H1 (cell line): ENCODE measurements around the gene IPO13. TPM values are rescaled to one million over a fixed set of nuclear protein-coding genes. Genes with fewer than 3 reads are reported as not detected.

Experiments used
- CTCF ChIA-PET: fragments of 300-600 bp; sonication (Branson Sonifier 250); formaldehyde crosslinking; loops from one replicate; lab custom pipeline; 2021; ENCODE audit not compliant: partially characterized antibody; lab: Charles Lee
- POLR2A ChIA-PET: fragments of 300-600 bp; sonication (Branson Sonifier 250); formaldehyde crosslinking; loops from one replicate; lab custom pipeline; 2021; ENCODE audit warnings: inconsistent platforms; ENCODE audit not compliant: partially characterized antibody; lab: Charles Lee
- DNase-seq, 2 experiments: peaks; one replicate each; pipeline versions ENCODE4 v3.0.0 to v3.0.0-alpha.2; 2010 to 2022; ENCODE audit warnings: low spot score in 2 of 2, low read depth in 1 of 2, mixed read lengths in 1 of 2
- FAIRE-seq: peaks from 2 replicates; lab custom pipeline; 2011; peaks lifted over from hg19 to GRCh38; lab: Jason Lieb, UNC
- H2AFZ ChIP-seq: 2 replicates; pipeline ENCODE4 v1.8.1; 2012; ENCODE audit warnings: low read length, inconsistent platforms
- H2AK5ac ChIP-seq: 2 replicates; pipeline ENCODE4 v1.6.1; 2013; ENCODE audit warnings: low read depth, low read length
- H2BK120ac ChIP-seq: replicated peaks from 2 replicates; pipeline ENCODE3; 2013; ENCODE audit warnings: low read depth, low read length, inconsistent platforms
- H2BK12ac ChIP-seq: 2 replicates; pipeline ENCODE4 v1.6.1; 2013; ENCODE audit warnings: low read depth, low read length
- H2BK15ac ChIP-seq: 2 replicates; pipeline ENCODE4 v1.6.1; 2013; ENCODE audit warnings: low read length
- H2BK20ac ChIP-seq: 2 replicates; pipeline ENCODE4 v1.6.1; 2013; ENCODE audit warnings: low read length
- H2BK5ac ChIP-seq: 2 replicates; pipeline ENCODE4 v1.6.1; 2013; ENCODE audit warnings: low read depth, low read length
- H3K14ac ChIP-seq: 2 replicates; pipeline ENCODE4 v1.6.1; 2013; ENCODE audit warnings: inconsistent platforms; ENCODE audit not compliant: insufficient read length
- H3K18ac ChIP-seq: 2 replicates; pipeline ENCODE4 v1.6.1; 2013; ENCODE audit warnings: low read length; ENCODE audit errors: extremely low read depth
- H3K23ac ChIP-seq: 2 replicates; pipeline ENCODE4 v1.6.1; 2013; ENCODE audit warnings: inconsistent platforms; ENCODE audit not compliant: insufficient read length
- H3K23me2 ChIP-seq: 2 replicates; pipeline ENCODE4 v1.6.1; 2013; ENCODE audit warnings: low read depth, low read length
- H3K27ac ChIP-seq: 2 replicates; pipeline ENCODE4 v1.6.1; 2011; ENCODE audit warnings: low read depth, low read length, inconsistent platforms
- H3K27me3 ChIP-seq, 4 experiments: replicated peaks in 1 of 4; 1 replicate in 1 of 4; 2 replicates in 3 of 4; pipeline versions ENCODE4 v1.6.1 to v1.8.1; 2011 to 2013; ENCODE audit warnings: low read length in 3 of 4, mild to moderate bottlenecking in 3 of 4, inconsistent platforms in 2 of 4, mixed read lengths in 2 of 4, moderate library complexity in 1 of 4; ENCODE audit not compliant: control insufficient read depth in 3 of 4, insufficient read depth in 3 of 4; ENCODE audit errors: extremely low read depth in 1 of 4
- H3K36me3 ChIP-seq, 4 experiments: 2 replicates each; pipeline versions ENCODE4 v1.6.1 to v1.8.1; 2011 to 2013; ENCODE audit warnings: mild to moderate bottlenecking in 4 of 4, low read length in 3 of 4, moderate library complexity in 2 of 4, control low read depth in 1 of 4, inconsistent platforms in 1 of 4; ENCODE audit not compliant: insufficient read depth in 4 of 4, control insufficient read depth in 2 of 4
- H3K4ac ChIP-seq: replicated peaks from 2 replicates; pipeline ENCODE3; 2013; ENCODE audit warnings: low read length, low read depth, mixed read lengths, inconsistent platforms; ENCODE audit not compliant: insufficient read length
- H3K4me1 ChIP-seq, 4 experiments: replicated peaks in 1 of 4; 1 replicate in 1 of 4; 2 replicates in 3 of 4; pipeline versions ENCODE4 v1.6.1 to v1.8.1; 2011 to 2013; ENCODE audit warnings: low read length in 3 of 4, inconsistent platforms in 2 of 4, mixed read lengths in 1 of 4; ENCODE audit not compliant: insufficient read depth in 4 of 4, control insufficient read depth in 3 of 4
- H3K4me2 ChIP-seq, 2 experiments: 2 replicates each; pipeline versions ENCODE4 v1.6.1 to v1.8.1; 2011 to 2013; ENCODE audit warnings: low read depth in 2 of 2, low read length in 2 of 2, control low read depth in 1 of 2, inconsistent platforms in 1 of 2, mild to moderate bottlenecking in 1 of 2; ENCODE audit not compliant: insufficient read depth in 1 of 2
- H3K4me3 ChIP-seq, 4 experiments: fragments of 200-600, 300-600 bp in 1 of 4; sonication (generic), shearing (Covaris generic), sonication (Bioruptor Twin) in 1 of 4; 2 replicates each; pipeline versions ENCODE4 v1.5.1 to v1.8.1; 2011 to 2016; ENCODE audit warnings: low read length in 4 of 4, low read depth in 3 of 4, control low read depth in 2 of 4, inconsistent platforms in 2 of 4, mild to moderate bottlenecking in 2 of 4, mixed read lengths in 1 of 4, moderate library complexity in 1 of 4; ENCODE audit not compliant: insufficient read depth in 2 of 4; ENCODE audit errors: extremely low read depth in 1 of 4
- H3K56ac ChIP-seq: replicated peaks from 2 replicates; pipeline ENCODE3; 2013; ENCODE audit warnings: low read depth, mild to moderate bottlenecking, mixed read lengths, low read length, inconsistent platforms; ENCODE audit not compliant: insufficient read length
- H3K79me1 ChIP-seq: 2 replicates; pipeline ENCODE4 v1.6.1; 2013; ENCODE audit warnings: low read depth, low read length, control low read depth
- H3K79me2 ChIP-seq, 2 experiments: 2 replicates each; pipeline versions ENCODE4 v1.6.1 to v1.8.1; 2012 to 2013; ENCODE audit warnings: low read length in 2 of 2, mild to moderate bottlenecking in 2 of 2, inconsistent platforms in 1 of 2; ENCODE audit not compliant: insufficient read depth in 2 of 2, control insufficient read depth in 1 of 2
- H3K9ac ChIP-seq, 4 experiments: replicated peaks in 1 of 4; 1 replicate in 1 of 4; 2 replicates in 3 of 4; pipeline versions ENCODE4 v1.6.1 to v1.8.1; 2011 to 2013; ENCODE audit warnings: low read depth in 3 of 4, low read length in 3 of 4, control low read depth in 2 of 4, mild to moderate bottlenecking in 2 of 4, moderate library complexity in 2 of 4, inconsistent platforms in 1 of 4; ENCODE audit errors: extremely low read depth in 1 of 4
- H3K9me3 ChIP-seq, 2 experiments: 2 replicates each; pipeline versions ENCODE4 v1.6.1 to v1.8.1; 2012 to 2013; ENCODE audit warnings: mild to moderate bottlenecking in 2 of 2, moderate library complexity in 2 of 2, control low read depth in 1 of 2, inconsistent platforms in 1 of 2, low read depth in 1 of 2, low read length in 1 of 2, mixed read lengths in 1 of 2; ENCODE audit not compliant: insufficient read depth in 2 of 2
- H4K20me1 ChIP-seq, 2 experiments: replicated peaks in 1 of 2; 2 replicates each; pipeline versions ENCODE3 to v1.8.1; 2011 to 2013; ENCODE audit warnings: inconsistent platforms in 2 of 2, low read length in 2 of 2, mild to moderate bottlenecking in 1 of 2; ENCODE audit not compliant: insufficient read depth in 2 of 2, control insufficient read depth in 1 of 2
- H4K5ac ChIP-seq: 2 replicates; pipeline ENCODE4 v1.6.1; 2013; ENCODE audit warnings: low read length, low read depth, mixed read lengths, inconsistent platforms; ENCODE audit not compliant: insufficient read length
- H4K8ac ChIP-seq: 2 replicates; pipeline ENCODE4 v1.8.0; 2013; ENCODE audit warnings: mild to moderate bottlenecking, moderate library complexity, low read length, inconsistent platforms; ENCODE audit not compliant: insufficient read depth; ENCODE audit errors: extremely low read depth
- H4K91ac ChIP-seq: replicated peaks from 2 replicates; pipeline ENCODE3; 2013; ENCODE audit warnings: low read length, mixed read lengths, inconsistent platforms; ENCODE audit not compliant: insufficient read length
- ASH2L ChIP-seq: fragments of 200-600, 300-600 bp; sonication (generic); IDR thresholded peaks from one replicate; pipeline ENCODE4 v1.7.1; 2017; ENCODE audit warnings: low read length
- BCL11A ChIP-seq, 2 experiments: IDR thresholded peaks; one replicate each; pipeline ENCODE4 v1.6.1; 2011; ENCODE audit warnings: low read depth in 2 of 2, low read length in 2 of 2, mild to moderate bottlenecking in 2 of 2
- CBX5 ChIP-seq: fragments of 300-800, 300-1000 bp; sonication (generic); IDR thresholded peaks from 2 replicates; pipeline ENCODE4 v1.7.1; 2016; ENCODE audit warnings: antibody characterized with exemption, low read length, low read depth
- EGR1 ChIP-seq: IDR thresholded peaks from 2 replicates; pipeline ENCODE4 v1.6.1; 2011; ENCODE audit warnings: low read depth, low read length, borderline replicate concordance
- JUN ChIP-seq: IDR thresholded peaks from 2 replicates; pipeline ENCODE4 v1.6.1; 2011; ENCODE audit warnings: low read depth, mild to moderate bottlenecking, improper control_type of control experiment, low read length
- PHF8 ChIP-seq: fragments of 200-600 bp; sonication (generic); conservative IDR thresholded peaks from 2 replicates; pipeline ENCODE4 v1.7.1; 2012; ENCODE audit warnings: low read depth, mild to moderate bottlenecking, inconsistent platforms, low read length, moderate library complexity
- RFX5 ChIP-seq: IDR thresholded peaks from 2 replicates; pipeline ENCODE4 v1.6.1; 2011; ENCODE audit warnings: low read depth, low read length, improper control_type of control experiment, borderline replicate concordance
- SAP30 ChIP-seq: fragments of 300-600 bp; sonication (generic); IDR thresholded peaks from 2 replicates; pipeline ENCODE4 v1.7.1; 2012; ENCODE audit warnings: low read length, moderate library complexity, mild to moderate bottlenecking, inconsistent platforms; ENCODE audit not compliant: insufficient read depth, insufficient replicate concordance
- SIN3A ChIP-seq, 2 experiments: IDR thresholded peaks in 1 of 2; conservative IDR thresholded peaks in 1 of 2; 2 replicates each; pipeline ENCODE4 v1.6.1; 2011 to 2012; ENCODE audit warnings: low read length in 2 of 2, improper control_type of control experiment in 1 of 2, low read depth in 1 of 2, mild to moderate bottlenecking in 1 of 2
- WGBS, 2 experiments: shearing (Covaris generic) in 1 of 2; methylation state at CpG; one replicate each; pipeline versions ENCODE4 v1.1.6 to v1.1.7; 2013 to 2015; ENCODE audit warnings: low lambda C conversion rate in 2 of 2, mixed read lengths in 2 of 2, inconsistent platforms in 1 of 2, low coverage in 1 of 2, missing lambda C conversion rate in 1 of 2; ENCODE audit not compliant: insufficient replicate concordance in 2 of 2, insufficient coverage in 1 of 2, insufficient read length in 1 of 2; ENCODE audit errors: extremely low coverage in 1 of 2, missing lambda C conversion rate in 1 of 2; 5-methylcytosine and 5-hydroxymethylcytosine counted together
- polyA plus RNA-seq, 7 experiments: library from polyadenylated mRNA; depleted of rRNA in 3 of 7; stranded (reverse) in 5 of 7; unstranded in 2 of 7; fragments of >200 nt in 5 of 7; fragments of 200-250 nt in 2 of 7; gene quantifications; 1 replicate in 5 of 7; 2 replicates in 1 of 7; 4 replicates in 1 of 7; pipeline versions ENCODE4 v1.2.1 to v1.2.3, GENCODE V29; 2011 to 2013; ENCODE audit warnings: missing spikeins in 2 of 7, mixed read lengths in 2 of 7
- total RNA-seq: library from RNA; stranded (reverse); fragmentation: NEBNext Ultra II Directional; extraction: Animal tissue kit (Norgen Biotek cat#: 25700); gene quantifications from 2 replicates; pipeline ENCODE4 v1.2.1, GENCODE V29; 2021
- TF ChIP-seq, protein P1 (sequence below): IDR thresholded peaks from 2 replicates; pipeline ENCODE4 v1.6.1; 2012; ENCODE audit warnings: inconsistent platforms
- TF ChIP-seq, protein P2 (sequence below): IDR thresholded peaks from 2 replicates; pipeline ENCODE4 v1.6.1; 2011; ENCODE audit warnings: low read depth, mild to moderate bottlenecking, low read length; ENCODE audit not compliant: insufficient read depth
- TF ChIP-seq, protein P3 (sequence below): IDR thresholded peaks from 2 replicates; pipeline ENCODE4 v1.6.1; 2012; ENCODE audit warnings: inconsistent platforms

IPO13 gene
- total and polyA plus RNA-seq, 2 of the 8 experiments (the other 6 are each of a cell fraction or from before 2014, with no cell fraction given): 23.0 to 27.0 TPM

DNA sequence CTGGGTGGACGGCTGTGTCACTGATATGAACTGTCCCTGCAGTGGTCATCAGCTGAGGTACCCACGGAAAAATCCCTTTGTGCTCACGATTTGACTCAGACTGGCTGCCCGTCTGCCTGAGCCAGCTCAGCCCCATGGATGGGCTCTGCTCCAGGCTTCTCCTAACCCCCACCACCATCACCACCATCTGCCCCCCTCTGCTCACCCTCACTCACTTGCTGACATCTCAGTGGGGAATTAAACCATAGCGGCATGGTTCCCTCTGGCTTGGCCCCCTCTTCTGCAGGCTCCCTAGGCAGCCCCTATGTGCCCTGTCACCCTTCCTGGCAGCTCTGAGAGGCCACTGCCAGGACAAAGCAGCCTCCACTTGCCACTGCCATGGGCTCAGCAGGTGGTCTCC lies 67.2 kb downstream of the IPO13 start:
- H3K27ac ChIP-seq: no peak overlapping the region
- no peak overlapping the region for H4K5ac ChIP-seq
- H2BK5ac ChIP-seq: no peak overlapping the region
- H4K8ac ChIP-seq: no peak overlapping the region
- POLR2A ChIA-PET: interaction anchor here (0.6 to 27.1 kb wide), 7 partner anchors 4 to 54 kb away, joined by 3 to 544 read pairs (median 4); partner anchors contain the start of gene SLC6A9
- H3K4me1 ChIP-seq: peaks cover 0 to 8% (median 2%) of the 10 kb centered on the region in 4 experiments; a peak in 3 of 7 replicates
- no peak overlapping the region for H2AFZ ChIP-seq
- H2BK120ac ChIP-seq: no peak overlapping the region
- H3K23me2 ChIP-seq: no peaks in the 10 kb centered on the region
- H3K4ac ChIP-seq: no peak overlapping the region
- no peak overlapping the region for H3K4me3 ChIP-seq
- no peaks in the 10 kb centered on the region for H3K79me2 ChIP-seq
- CTCF ChIA-PET: interaction anchor here (0.9 to 16.6 kb wide), 4 partner anchors 11 to 34 kb away, joined by 4 to 252 read pairs (median 156); partner anchors contain the start of gene SLC6A9
- no peak overlapping the region for H2AK5ac ChIP-seq
- no peaks in the 10 kb centered on the region for H3K27me3 ChIP-seq
- H3K56ac ChIP-seq: no peak overlapping the region
- no peak overlapping the region for H2BK15ac ChIP-seq
- H4K91ac ChIP-seq: no peak overlapping the region
- no peak overlapping the region for H3K18ac ChIP-seq
- FAIRE-seq (no peak), DNase-seq (no peak)
- H3K9me3 ChIP-seq: no peaks in the 10 kb centered on the region
- H3K36me3 ChIP-seq: peaks cover 0 to 2% (median 0%) of the 10 kb centered on the region in 4 experiments; a peak in 1 of 8 replicates
- no peak overlapping the region for H3K23ac ChIP-seq
- H4K20me1 ChIP-seq: peaks cover 0 to 6% of the 10 kb centered on the region in 2 experiments
- no peak overlapping the region for H2BK20ac ChIP-seq
- H3K14ac ChIP-seq: no peak overlapping the region
- no peak overlapping the region for H2BK12ac ChIP-seq
- no peak overlapping the region for H3K4me2 ChIP-seq
- WGBS, 2 experiments: 91% methylated on average over 5 of the region's 5 CpGs; no CpG with 5 or more reads in 1 of the 2 experiments
- no peaks in the 10 kb centered on the region for H3K79me1 ChIP-seq
- H3K9ac ChIP-seq: no peak overlapping the region
- TF ChIP-seq RFX5: no peak
- TF ChIP-seq JUN: no peak
- TF ChIP-seq, protein P1, sequence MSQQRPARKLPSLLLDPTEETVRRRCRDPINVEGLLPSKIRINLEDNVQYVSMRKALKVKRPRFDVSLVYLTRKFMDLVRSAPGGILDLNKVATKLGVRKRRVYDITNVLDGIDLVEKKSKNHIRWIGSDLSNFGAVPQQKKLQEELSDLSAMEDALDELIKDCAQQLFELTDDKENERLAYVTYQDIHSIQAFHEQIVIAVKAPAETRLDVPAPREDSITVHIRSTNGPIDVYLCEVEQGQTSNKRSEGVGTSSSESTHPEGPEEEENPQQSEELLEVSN: no peak
- TF ChIP-seq, protein P2, sequence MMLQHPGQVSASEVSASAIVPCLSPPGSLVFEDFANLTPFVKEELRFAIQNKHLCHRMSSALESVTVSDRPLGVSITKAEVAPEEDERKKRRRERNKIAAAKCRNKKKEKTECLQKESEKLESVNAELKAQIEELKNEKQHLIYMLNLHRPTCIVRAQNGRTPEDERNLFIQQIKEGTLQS: no peak
- TF ChIP-seq CBX5: no peak
- no peak for TF ChIP-seq BCL11A (IDR thresholded peaks at IDR 0.05; ENCODE audit: low read depth in 2 of 2, low read length in 2 of 2)
- TF ChIP-seq EGR1: no peak
- TF ChIP-seq SAP30: no peak
- TF ChIP-seq, protein P3, sequence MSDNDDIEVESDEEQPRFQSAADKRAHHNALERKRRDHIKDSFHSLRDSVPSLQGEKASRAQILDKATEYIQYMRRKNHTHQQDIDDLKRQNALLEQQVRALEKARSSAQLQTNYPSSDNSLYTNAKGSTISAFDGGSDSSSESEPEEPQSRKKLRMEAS: no peak
- TF ChIP-seq ASH2L: no peak
- TF ChIP-seq SIN3A (conservative IDR thresholded peaks at IDR 0.05 in 1 of 2, IDR thresholded peaks at IDR 0.05 in 1 of 2; ENCODE audit: low read depth in 1 of 2, low read length in 2 of 2): no peak
- TF ChIP-seq PHF8: no peak
